T-helper 2 cell treated with Interferon-gamma antibody and Interleukin-4, amounts not matched to agents 5 μg/mL and 100 μg/mL, for 36 hours (primary cell): ENCODE measurements around the gene BRWD1.
"Not testable (repeated sequence)": the region's sequence is repeated elsewhere in the genome, so short reads cannot be mapped to it uniquely, and the experiment has no call there.

Experiments
- DNase-seq: peaks from one replicate; pipeline ENCODE4 v3.0.0; 2021; ENCODE audit warnings: low spot score
- H3K27ac Mint-ChIP-seq: one replicate; pipeline ENCODE4 v1.8.0; 2021; ENCODE audit warnings: mild to moderate bottlenecking, mixed read lengths
- H3K27me3 Mint-ChIP-seq: one replicate; pipeline ENCODE4 v1.8.0; 2021; ENCODE audit warnings: low read depth, mixed read lengths
- H3K36me3 Mint-ChIP-seq: one replicate; pipeline ENCODE4 v1.8.0; 2021; ENCODE audit warnings: low read depth, mixed read lengths
- H3K4me1 Mint-ChIP-seq: one replicate; pipeline ENCODE4 v1.8.0; 2021; ENCODE audit warnings: low read depth, mixed read lengths
- H3K4me3 Mint-ChIP-seq: one replicate; pipeline ENCODE4 v1.8.0; 2022; ENCODE audit warnings: mild to moderate bottlenecking, moderate library complexity, mixed read lengths
- H3K9me3 Mint-ChIP-seq: one replicate; pipeline ENCODE4 v1.8.0; 2021; ENCODE audit warnings: mixed read lengths

Gene BRWD1

GRCh38 chr21:39282911-39283310 lies 30.5 kb downstream of the BRWD1 start:
- H3K27me3 Mint-ChIP-seq, result no peaks in the 10 kb centered on the region
- peaks cover 1% of the 10 kb centered on the region for H3K4me1 Mint-ChIP-seq
- no peak for DNase-seq
- H3K27ac Mint-ChIP-seq, result no peak overlapping the region
- no peaks in the 10 kb centered on the region for H3K9me3 Mint-ChIP-seq
- H3K36me3 Mint-ChIP-seq, result peaks cover 21% of the 10 kb centered on the region
- H3K4me3 Mint-ChIP-seq, result no peak overlapping the region

GRCh38 chr21:39281853-39282252 lies 31.6 kb downstream of the BRWD1 start:
- Mint-ChIP-seq H3K27me3 (no peaks in the 10 kb centered on the region), H3K4me3 (no peak overlapping the region), H3K9me3 (no peaks in the 10 kb centered on the region), H3K36me3 (peaks cover 15% of the 10 kb centered on the region), H3K4me1 (peaks cover 1% of the 10 kb centered on the region), H3K27ac (no peak overlapping the region)
- no peak for DNase-seq

GRCh38 chr21:39281207-39281606 lies 32.2 kb downstream of the BRWD1 start:
- DNase-seq, result no peak
- no peak overlapping the region for H3K4me3 Mint-ChIP-seq
- H3K27ac Mint-ChIP-seq, result no peak overlapping the region
- no peaks in the 10 kb centered on the region for H3K9me3 Mint-ChIP-seq
- peaks cover 1% of the 10 kb centered on the region for H3K4me1 Mint-ChIP-seq
- H3K36me3 Mint-ChIP-seq, result peaks cover 15% of the 10 kb centered on the region
- H3K27me3 Mint-ChIP-seq, result no peaks in the 10 kb centered on the region

GRCh38 chr21:39269620-39270019 lies 43.8 kb downstream of the BRWD1 start:
- Mint-ChIP-seq H3K27ac (no peak overlapping the region), H3K4me1 (no peaks in the 10 kb centered on the region), H3K36me3 (peaks cover 27% of the 10 kb centered on the region), H3K4me3 (no peak overlapping the region), H3K27me3 (no peaks in the 10 kb centered on the region), H3K9me3 (no peaks in the 10 kb centered on the region)
- no peak for DNase-seq

GRCh38 chr21:39265603-39266002 lies 47.8 kb downstream of the BRWD1 start:
- Mint-ChIP-seq H3K4me1 (no peaks in the 10 kb centered on the region), H3K36me3 (peaks cover 38% of the 10 kb centered on the region), H3K27ac (no peak overlapping the region), H3K4me3 (no peak overlapping the region), H3K9me3 (no peaks in the 10 kb centered on the region), H3K27me3 (no peaks in the 10 kb centered on the region)
- no peak for DNase-seq

- no peak overlapping the region for H3K4me3 Mint-ChIP-seq
- H3K36me3 Mint-ChIP-seq, result peaks cover 35% of the 10 kb centered on the region
- no peaks in the 10 kb centered on the region for H3K9me3 Mint-ChIP-seq
- H3K4me1 Mint-ChIP-seq, result no peaks in the 10 kb centered on the region
- no peaks in the 10 kb centered on the region for H3K27me3 Mint-ChIP-seq
- no peak overlapping the region for H3K27ac Mint-ChIP-seq
- no peak for DNase-seq
Measured at GRCh38 chr21:39263372-39263771, 50.1 kb downstream of the BRWD1 start.

- Mint-ChIP-seq H3K9me3 (no peaks in the 10 kb centered on the region), H3K27me3 (no peaks in the 10 kb centered on the region), H3K36me3 (peaks cover 32% of the 10 kb centered on the region), H3K4me1 (no peaks in the 10 kb centered on the region), H3K4me3 (no peak overlapping the region), H3K27ac (no peak overlapping the region)
- no peak for DNase-seq
Measured at GRCh38 chr21:39258207-39258606, 55.2 kb downstream of the BRWD1 start.

- Mint-ChIP-seq H3K27ac (no peak overlapping the region), H3K9me3 (no peaks in the 10 kb centered on the region), H3K27me3 (no peaks in the 10 kb centered on the region), H3K36me3 (peaks cover 29% of the 10 kb centered on the region), H3K4me1 (no peaks in the 10 kb centered on the region), H3K4me3 (no peak overlapping the region)
- no peak for DNase-seq
Measured at GRCh38 chr21:39251326-39251725, 62.1 kb downstream of the BRWD1 start.

GRCh38 chr21:39238275-39238674 lies 75.2 kb downstream of the BRWD1 start:
- Mint-ChIP-seq H3K27me3 (no peaks in the 10 kb centered on the region), H3K9me3 (no peaks in the 10 kb centered on the region), H3K4me3 (no peak overlapping the region), H3K27ac (peak overlapping the region; percentile 32), H3K4me1 (peaks cover 9% of the 10 kb centered on the region), H3K36me3 (peaks cover 50% of the 10 kb centered on the region)
- no peak for DNase-seq

GRCh38 chr21:39232861-39233291 lies 80.6 kb downstream of the BRWD1 start:
- no peaks in the 10 kb centered on the region for H3K9me3 Mint-ChIP-seq
- H3K27ac Mint-ChIP-seq, result no peak overlapping the region

GRCh38 chr21:39224930-39225329 lies 88.5 kb downstream of the BRWD1 start:
- H3K4me1 Mint-ChIP-seq, result peaks cover 6% of the 10 kb centered on the region
- no peak overlapping the region for H3K4me3 Mint-ChIP-seq
- H3K27ac Mint-ChIP-seq, result no peak overlapping the region
- no peaks in the 10 kb centered on the region for H3K9me3 Mint-ChIP-seq
- peaks cover 53% of the 10 kb centered on the region for H3K36me3 Mint-ChIP-seq
- no peaks in the 10 kb centered on the region for H3K27me3 Mint-ChIP-seq
- DNase-seq, result no peak

More at GRCh38 chr21:39232861-39233291, 80.6 kb downstream of the BRWD1 start:
- no peak overlapping the region for H3K4me3 Mint-ChIP-seq
- no peak for DNase-seq
- no peaks in the 10 kb centered on the region for H3K27me3 Mint-ChIP-seq
- peaks cover 2% of the 10 kb centered on the region for H3K4me1 Mint-ChIP-seq
- H3K36me3 Mint-ChIP-seq, result peaks cover 60% of the 10 kb centered on the region

GRCh38 chr21:39221997-39222486 lies 91.4 kb downstream of the BRWD1 start:
- H3K4me1 Mint-ChIP-seq, result peaks cover 15% of the 10 kb centered on the region
- H3K36me3 Mint-ChIP-seq, result peaks cover 44% of the 10 kb centered on the region
- H3K9me3 Mint-ChIP-seq, result no peaks in the 10 kb centered on the region
- no peak overlapping the region for H3K27ac Mint-ChIP-seq
- H3K27me3 Mint-ChIP-seq, result no peaks in the 10 kb centered on the region
- no peak for DNase-seq
- H3K4me3 Mint-ChIP-seq, result no peak overlapping the region

- no peaks in the 10 kb centered on the region for H3K27me3 Mint-ChIP-seq
- H3K36me3 Mint-ChIP-seq, result peaks cover 43% of the 10 kb centered on the region
- H3K4me1 Mint-ChIP-seq, result peaks cover 15% of the 10 kb centered on the region
- H3K27ac Mint-ChIP-seq, result no peak overlapping the region
- H3K9me3 Mint-ChIP-seq, result no peaks in the 10 kb centered on the region
- no peak for DNase-seq
- no peak overlapping the region for H3K4me3 Mint-ChIP-seq
Measured at GRCh38 chr21:39221282-39221996, 92.0 kb downstream of the BRWD1 start.

GRCh38 chr21:39220875-39221274 lies 92.6 kb downstream of the BRWD1 start:
- DNase-seq, H3K9me3 Mint-ChIP-seq, H3K4me3 Mint-ChIP-seq, H3K27ac Mint-ChIP-seq, H3K27me3 Mint-ChIP-seq: not testable (repeated sequence)
- Mint-ChIP-seq H3K4me1 (peaks cover 15% of the 10 kb centered on the region), H3K36me3 (peaks cover 40% of the 10 kb centered on the region)

GRCh38 chr21:39220150-39220549 lies 93.3 kb downstream of the BRWD1 start:
- Mint-ChIP-seq H3K4me1 (peaks cover 15% of the 10 kb centered on the region), H3K4me3 (no peak overlapping the region), H3K27me3 (no peaks in the 10 kb centered on the region), H3K9me3 (no peaks in the 10 kb centered on the region), H3K27ac (no peak overlapping the region), H3K36me3 (peaks cover 41% of the 10 kb centered on the region)
- no peak for DNase-seq
